NCI-H1105 (cell line): ENCODE measurements around the gene RGPD4.
A peak's percentile ranks its signal among the peaks of the same experiment; 100 is the strongest.
"Not testable (repeated sequence)": the region's sequence is repeated elsewhere in the genome, so short reads cannot be mapped to it uniquely, and the experiment has no call there.

Experiments
- DNase-seq: peaks from one replicate; lab custom pipeline; 2025; lab: John Stamatoyannopoulos, UW

Gene RGPD4

DNA sequence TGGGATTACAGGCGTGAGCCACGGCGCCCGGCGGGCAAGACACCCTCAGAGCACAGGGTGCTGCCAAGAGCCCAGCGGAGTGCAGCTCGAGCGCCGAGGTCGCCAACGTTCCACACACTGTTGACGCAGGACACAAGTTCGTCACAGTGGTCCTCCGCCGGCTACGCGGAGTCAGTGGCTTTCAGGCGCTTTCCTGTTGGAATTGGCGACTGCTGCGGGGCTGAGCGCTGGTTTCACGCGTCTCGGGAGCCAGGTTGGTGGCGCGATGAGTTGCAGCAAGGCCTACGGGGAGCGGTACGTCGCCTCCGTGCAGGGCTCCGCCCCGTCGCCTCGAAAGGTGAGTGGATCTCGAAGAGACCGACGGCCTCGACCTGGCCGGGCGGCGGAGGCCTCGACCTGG, at the start of gene RGPD4:
Gene RGPD4, plus strand, starts transcription at position 144 of the 400 bp plus-strand sequence. Its CDS starts 122 bp downstream, at position 266.
- DNase-seq: not testable (repeated sequence)

DNA sequence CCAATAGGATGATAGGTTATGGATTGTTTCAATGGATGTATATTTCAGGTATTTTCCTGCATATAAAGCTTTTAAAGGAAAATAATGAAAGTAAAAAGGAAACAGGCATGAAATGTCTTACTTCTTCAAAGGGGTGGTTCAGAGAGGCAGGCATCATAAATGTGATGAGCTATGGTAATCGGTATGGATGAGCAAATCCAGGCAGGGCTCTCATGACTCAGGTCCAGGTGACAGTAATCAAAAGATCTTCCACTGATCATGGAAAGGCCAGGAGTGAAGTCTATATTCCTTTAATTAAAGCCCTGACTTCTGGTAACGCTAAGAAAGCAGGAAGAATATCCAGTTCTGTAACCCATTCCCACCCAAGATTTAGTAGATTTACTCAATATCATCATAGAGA, 48.7 kb upstream of the RGPD4 start:
- DNase-seq: no peak

DNA sequence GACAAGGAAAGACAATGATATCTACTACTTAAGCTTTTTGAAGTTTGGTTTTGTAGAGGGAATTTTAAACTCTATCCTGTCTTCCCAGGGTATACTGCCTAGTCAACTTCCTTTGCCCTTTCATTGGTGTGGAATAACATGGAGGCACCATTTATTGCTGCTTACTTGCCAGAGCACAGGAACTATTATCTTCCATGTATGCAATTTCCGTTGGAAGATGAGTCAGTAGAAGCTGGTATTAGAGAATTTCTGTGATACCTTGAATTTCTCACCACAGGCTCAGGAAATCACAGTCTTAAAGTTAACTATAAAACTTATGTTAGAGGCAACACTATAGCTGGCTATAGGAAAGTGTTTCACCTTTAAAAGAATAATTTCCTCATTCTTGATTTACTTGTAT, 40.9 kb upstream of the RGPD4 start:
- no peak for DNase-seq

DNA sequence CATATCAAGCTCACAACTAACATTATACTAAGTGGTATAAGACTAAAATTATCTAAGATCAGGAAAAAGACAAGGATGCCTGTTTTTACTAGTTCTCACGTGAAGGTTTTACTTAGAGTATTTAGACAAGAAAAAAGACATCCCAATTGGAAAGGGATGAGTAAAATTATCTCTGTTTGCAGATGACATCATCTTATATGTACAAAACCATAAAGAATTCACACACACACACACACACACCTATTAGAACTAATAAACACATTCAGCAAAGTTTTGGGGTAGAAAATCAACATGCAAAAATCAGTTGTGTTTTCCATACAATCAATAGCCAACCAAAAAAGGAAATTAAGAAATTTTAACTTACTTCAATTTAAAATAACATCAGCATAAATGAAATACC, 35.9 kb upstream of the RGPD4 start:
- no peak for DNase-seq

DNA sequence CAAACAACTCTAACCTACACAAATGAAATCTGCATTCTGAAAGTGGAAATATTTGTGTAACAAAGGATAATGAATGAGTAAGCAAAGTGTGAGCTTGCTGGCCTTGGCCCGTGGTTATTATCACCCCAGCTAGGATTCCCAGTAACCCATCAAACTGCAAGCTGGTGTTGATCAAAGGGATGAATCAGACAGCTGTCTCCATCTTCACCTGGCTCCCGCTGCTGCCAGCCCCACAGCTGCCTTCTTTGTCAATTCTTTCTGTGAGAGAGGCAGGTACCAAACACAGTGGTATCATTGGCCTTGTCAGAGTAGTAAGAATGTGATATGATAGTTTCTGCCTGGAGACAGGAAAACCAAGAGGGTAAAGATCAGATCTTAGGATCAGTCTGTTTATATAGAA, 25.2 kb upstream of the RGPD4 start:
- peak; percentile 79 for DNase-seq

DNA sequence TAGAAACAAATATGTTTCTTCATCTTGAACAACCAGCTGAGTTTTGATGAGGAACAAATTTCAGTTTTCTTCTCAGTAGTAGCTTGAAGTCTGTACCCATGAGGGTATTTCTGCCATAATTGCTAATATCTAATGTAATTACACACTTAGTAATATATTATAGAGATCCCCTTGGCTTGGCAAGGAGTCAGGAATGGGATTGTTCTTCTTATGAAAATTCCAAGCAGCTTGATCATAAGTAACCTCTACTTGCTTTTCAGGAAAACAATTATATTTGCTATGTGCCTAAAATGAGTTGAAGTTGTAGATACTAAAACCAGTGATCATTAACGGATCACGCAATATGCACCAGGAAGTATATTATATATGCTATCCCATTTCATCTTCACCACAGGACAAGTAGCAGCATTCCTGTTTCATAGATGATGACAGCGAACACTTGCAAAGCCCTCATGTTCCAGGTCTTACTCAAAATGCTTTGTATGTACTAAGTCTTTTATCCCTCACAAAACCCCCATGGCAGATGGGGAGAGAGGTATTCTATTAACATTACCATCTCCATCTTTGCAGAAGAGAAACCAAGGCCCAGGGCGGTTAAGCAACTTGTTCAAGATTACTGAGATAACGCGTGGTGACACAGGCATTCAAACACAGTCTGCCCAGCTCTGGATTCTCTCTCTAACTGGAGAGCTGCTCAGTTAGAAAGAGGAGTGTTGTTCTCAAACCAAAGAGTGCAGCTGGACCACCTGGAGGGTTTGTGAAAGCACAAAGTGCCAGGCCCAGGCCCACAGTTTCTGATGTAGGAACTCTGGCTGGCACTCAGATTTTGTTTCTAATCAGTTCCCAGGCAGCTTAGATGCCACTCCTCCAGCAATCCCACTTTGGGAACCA, 21.8 kb upstream of the RGPD4 start:
- DNase-seq: no peak

DNA sequence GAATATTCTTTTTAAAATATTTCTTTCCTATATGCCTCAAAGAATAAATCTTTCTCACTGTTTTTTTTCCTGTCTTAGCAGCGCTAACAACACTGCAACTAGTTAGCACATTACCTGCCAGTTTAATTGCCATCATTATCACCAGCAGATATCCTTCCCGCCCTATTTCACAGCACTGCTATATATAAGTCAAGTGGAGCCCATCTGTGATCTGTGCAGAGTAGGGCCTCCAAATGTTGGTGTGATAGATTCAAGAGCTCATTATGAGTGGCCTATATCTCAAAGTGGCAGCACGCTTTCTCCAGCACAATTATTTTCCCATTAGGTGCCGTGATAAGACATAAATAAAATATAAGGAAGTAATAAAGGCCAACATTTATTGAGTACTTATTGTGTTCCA, 19.8 kb upstream of the RGPD4 start:
- DNase-seq: no peak

DNA sequence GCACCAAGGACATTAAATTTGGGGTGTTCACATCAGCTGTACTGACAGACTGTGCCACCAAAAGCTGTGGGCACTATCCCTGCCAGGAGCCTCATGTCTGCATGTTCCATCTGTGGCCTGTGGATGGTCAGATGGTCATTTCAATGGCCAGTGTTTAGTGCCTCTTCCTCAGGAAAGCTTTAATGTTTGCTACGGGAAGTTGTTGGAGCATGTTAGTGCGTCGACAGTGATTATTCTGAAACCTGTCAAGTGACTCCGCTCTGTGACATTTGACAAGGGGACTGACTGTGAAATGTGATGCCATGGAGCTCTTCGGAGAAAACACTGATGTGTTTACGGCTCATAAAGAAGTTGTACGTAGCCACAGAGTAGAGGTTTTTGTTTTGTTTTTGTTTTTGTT, 18.7 kb upstream of the RGPD4 start:
- no peak for DNase-seq

DNA sequence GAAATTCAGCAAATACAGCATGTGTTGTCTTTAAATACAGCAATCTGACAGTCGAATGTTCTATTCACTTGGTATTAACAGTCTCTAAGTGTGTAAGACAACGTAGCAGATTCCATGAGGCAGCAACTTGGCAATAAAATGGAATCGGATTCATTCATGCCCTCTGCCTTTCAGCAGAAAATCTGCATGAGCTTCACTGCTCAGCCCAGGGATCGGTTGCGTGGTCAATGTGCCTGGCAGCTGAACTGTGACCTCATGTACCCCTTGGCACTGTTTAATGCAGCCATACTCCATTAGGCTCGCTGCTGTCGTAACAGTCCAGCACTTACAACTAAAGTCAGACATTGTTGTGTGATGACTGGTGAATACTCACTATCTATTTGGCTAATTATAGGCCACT, 17.7 kb upstream of the RGPD4 start:
- peak; percentile 69 for DNase-seq

DNA sequence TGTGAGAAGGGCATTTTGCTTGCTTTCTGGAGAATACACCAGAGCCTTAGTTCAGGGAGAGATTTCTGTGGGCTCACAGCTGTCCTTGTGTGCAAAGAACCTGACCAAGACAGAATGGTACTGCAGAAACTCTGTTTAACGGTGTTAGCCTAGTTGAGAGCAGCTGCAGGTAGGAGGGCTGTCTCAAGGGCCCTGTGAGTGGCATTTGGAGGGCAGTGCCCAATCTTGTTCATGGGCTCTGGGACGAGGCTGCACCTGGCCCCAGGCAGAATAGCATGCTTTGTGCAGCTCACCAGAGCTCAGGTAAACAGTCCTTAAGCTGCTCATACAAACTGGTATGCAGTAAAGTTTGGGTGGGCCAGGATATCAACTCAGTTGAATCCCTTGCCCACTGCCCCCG, 16.9 kb upstream of the RGPD4 start:
- DNase-seq: peak; percentile 93

DNA sequence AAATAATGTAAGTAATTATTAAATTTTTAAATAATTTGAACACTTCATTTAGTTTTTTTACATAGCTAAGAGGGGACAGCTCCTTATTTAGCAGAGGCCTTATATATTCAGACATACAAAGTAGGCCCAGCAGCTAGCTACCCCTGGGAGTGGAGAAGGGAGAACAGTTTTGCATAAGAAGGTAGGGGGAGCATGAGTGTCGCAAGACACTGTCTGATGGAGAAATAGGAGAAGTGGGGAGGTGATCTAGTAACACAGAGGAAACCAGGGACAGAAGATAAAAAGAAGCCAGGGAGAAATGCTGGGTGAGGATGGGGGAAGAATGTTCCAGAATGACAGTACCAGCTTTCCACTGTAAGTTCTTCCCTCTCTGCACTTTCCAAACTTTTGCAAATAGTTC, 16.0 kb upstream of the RGPD4 start:
- DNase-seq: no peak

DNA sequence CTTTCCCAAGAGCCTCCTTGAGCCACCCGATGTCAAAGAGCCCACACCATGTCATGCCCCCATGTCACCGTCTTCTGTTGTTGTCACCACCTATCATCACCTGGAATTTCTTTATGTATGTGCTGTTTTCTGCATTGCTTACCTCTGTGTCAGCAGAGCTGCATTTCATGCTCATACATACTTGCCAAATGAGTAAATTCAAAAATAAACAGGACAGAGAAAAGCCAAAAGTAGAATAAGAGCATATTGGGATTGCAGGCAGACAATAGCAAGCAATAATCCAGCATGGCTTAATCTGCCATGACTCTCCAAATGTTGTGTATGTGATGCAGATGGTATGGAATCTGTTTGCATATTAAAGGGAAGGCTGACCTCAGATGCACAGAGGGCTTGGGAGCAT, 15.3 kb upstream of the RGPD4 start:
- DNase-seq: no peak

DNA sequence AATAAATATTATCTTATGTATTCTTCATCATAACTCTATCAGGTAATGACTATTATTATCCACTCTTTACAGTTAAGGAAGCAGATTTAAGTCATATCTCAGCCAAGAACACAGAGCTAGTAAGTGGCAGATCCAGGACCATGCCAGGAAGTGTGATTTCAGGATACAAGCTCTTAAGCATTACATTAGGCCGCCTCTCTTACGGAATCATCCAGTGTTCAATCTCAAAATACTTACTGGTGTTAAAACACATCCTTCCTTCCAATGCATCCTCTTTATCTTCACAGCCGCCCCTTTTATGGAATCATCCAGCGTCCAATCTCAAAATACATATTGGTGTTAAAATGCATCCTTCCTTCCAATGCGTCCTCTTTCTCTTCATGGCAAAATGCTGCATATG, 14.7 kb upstream of the RGPD4 start:
- DNase-seq: no peak

DNA sequence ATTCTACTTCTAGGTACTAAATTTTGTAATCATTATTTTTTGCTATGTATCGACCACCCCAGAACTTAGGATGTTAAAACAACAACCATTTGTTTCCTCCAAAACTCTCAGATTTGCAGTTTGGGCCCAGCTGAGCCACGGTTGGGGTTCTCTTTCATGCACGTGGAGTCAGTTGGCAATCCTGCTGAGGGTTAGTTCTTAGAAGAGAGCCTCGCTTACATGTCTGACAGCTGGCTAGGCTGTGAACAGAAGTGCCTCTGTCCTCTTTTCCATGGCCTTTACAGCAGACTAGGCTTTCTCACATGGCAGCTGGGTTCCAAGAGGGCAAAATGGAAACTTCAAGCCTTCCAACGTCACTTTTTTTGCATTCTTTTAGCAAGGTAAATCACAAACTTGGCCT, 9.3 kb upstream of the RGPD4 start:
- no peak for DNase-seq

DNA sequence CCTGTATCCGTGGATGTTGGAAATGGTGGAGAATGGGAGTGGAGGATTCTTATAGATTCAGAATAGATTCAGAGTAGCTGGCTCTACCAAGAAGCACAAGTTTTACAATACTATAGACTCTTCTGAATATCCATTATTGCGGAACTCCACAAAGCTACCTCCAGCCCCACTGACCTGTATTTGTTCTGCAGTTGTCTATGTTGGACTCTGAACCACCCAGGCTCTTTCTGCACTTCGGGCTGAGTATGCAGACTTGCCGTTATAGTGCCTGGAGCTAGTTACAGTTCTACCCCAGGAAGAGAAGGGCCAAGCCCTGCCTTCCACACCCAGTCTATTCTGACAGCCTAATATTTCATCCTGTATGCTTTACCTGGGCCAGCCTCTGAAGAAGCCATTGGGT, 4.4 kb upstream of the RGPD4 start:
- DNase-seq: no peak

DNA sequence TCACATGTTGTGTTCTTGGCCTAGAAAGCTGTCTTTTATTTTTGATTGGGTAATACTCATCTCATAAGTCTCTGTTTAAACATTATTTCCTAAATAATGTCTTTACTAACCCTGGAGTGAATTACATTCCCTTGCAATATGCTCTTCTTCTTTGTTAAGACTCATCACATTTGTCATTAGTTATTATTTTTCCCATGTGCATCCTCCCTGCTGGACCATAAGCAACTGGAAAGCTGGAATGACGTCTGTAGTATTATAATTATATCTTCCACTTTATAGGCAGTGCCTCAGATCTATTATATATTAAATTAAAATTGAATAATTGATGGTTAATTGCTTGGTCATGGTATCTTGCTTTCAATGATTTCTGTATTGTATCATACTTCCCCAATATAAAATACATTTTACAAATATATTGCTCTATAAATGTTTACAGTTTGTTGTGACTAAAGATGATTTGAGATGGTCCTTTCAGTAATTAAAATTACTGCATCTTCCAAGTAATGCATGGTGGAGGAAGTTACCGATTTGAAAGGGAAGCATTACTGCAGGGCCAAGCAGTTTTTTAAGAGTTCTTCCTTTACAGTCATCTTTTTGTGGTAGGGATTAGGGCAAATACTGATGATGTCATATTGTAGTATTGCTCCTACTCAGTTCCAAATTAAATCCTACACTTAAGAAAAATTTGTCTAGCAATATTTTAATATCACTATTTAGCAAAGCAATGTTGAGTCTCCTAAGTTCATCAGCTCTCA, 2.1 kb upstream of the RGPD4 start:
- no peak for DNase-seq

DNA sequence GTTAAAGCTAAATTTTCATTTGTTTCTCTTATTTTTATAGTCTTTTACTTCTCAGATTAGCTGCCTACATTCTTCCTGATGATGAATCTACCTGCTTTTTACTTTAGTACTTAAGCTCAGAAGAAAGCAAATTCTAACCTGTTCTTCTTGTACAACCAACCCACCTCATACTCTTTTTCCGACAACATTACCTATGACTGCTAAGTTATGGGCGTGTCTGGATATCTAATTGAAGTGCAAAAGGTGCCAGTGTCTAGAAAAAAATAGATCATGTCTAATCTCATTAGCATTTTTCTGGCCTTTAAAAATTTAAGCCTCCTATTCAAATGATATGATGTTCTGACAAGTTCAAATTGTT, 1.5 kb upstream of the RGPD4 start:
- DNase-seq: no peak

DNA sequence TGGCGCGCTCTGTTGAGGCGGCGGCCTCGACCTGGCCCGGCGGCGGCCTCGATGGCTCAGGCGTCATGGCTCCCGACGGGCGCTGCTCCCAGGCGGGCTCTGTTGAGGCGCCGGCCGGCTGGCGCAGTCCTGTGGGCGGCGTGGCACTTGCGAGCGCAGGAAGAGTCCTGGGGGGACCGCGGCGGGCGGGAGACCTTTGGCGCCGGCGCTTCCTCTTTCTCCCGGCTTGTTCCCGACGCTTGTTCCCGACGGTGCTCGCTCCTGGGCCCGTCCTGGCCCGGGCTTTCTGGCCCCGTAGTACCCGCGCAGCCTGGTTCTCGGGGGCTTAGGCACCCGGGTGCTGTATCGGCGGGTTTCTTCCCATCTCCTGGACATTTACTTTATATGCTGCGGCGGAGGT, 2.8 kb downstream of the RGPD4 start:
- DNase-seq: not testable (repeated sequence)

DNA sequence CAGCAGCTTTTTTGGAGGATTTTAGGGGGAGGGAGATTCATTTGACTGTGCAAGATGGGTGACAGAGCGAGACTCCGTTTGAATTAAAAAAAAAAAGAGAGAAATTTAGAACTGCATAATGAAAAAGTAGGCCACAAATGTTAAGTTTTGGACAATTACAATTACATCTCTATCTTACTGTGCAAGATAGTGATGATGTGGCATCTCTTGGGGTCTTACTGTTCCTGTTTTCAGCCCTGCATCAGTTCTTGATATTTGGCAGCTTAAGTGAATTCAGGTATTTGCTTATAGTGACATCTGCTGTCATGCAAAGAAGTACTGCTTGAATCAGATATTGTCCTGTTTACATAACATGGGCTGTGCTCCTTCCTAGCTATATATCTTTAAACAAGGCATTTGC, 6.5 kb downstream of the RGPD4 start:
- not testable (repeated sequence) for DNase-seq

DNA sequence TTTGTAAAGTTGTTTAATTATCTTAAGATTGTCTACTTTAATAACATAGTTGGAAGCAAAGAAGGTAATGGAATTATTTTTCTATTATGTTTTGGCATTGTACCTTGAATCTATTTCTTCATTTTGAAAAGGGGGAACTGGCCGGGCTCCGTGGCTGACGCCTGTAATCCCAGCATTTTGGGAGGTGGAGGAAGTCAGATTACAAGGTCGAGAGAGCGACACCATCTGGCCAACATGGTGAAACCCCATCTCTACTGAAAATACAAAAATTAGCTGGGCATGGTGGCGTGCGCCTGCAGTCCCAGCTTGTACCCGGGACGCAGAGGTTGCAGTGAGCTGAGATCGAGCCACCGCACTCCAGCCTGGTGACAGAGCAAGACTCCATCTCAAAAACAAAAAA, 6.9 kb downstream of the RGPD4 start:
- not testable (repeated sequence) for DNase-seq

DNA sequence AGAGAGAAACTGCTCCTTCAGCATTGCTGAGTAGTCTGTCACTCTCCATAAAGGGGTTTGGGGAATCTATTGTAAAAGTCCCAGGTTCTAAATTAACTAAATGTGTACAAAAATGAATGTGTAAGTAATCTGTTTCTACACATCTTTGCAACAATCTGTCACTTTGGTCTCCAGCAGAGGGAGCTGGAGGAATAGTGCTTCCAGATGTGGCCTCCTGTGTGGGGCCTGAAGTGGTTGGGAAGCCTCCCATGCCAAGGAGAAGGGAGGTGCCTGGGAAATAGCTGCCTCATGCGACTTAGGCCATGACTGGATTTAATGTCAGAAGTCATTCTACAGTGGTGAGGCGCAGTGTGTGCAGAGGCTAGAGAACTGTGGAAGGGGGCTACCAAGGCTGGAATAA, 89.4 kb downstream of the RGPD4 start:
- not testable (repeated sequence) for DNase-seq

DNA sequence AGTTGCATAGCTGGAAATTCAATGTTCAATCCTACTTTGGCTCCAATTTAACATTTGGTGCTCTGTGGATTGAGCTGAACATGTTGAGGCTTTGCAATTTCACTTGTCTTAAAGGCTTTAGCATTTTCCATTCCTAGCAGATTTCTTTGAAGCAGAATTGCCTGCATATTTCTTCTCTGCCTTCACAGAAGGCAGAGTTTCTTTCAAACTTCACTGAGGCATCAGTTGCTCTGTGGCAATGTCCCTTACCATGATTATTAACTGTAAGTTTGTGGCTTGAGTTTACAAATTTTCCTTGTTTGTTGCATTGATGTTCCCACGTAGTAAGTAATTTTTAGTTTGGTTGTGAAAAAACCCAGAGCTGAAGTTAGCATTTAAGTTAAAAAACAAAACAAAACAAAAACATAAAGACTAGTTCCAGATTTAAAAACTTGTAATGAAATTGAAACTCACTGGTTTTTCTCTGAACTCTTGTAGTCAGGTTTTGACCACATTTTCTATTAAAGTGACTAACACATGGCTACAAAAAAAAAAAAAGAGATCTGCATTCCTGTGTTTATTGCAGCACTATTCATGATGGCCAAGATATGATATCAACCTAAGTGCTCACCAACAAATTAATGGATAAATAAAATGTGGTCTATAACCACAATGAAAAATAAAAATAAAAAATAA, 90.1 kb downstream of the RGPD4 start:
- not testable (repeated sequence) for DNase-seq

DNA sequence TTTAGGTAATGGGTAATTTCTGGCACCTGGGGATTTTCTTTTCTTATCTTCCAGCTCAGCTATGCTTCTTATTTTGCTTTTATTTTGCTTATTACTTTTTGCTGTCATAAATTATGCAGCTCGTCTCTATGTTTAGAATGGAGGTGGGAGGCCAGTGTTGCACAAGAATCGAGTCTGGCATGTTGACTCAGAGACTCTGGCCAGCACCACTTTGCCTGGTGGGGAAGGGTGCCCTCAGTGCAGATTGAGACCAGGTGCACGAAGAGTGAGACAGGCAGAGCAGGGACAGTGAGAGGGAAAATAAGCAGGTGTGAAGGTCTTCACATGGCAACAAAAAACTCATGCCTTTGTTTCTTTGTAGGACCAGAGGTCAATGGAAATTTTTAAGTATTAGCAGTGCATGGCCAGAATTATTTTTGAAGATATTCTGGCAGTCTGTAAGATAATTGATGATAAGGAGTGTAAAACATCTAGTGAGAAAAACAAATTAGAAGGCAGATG, 100.4 kb downstream of the RGPD4 start:
- no peak for DNase-seq
